K562 (cell line): Measurements from ENCODE around the gene C22orf39. TPM values are rescaled to one million over a fixed set of nuclear protein-coding genes. Genes with fewer than 3 reads are reported as not detected.

ENCODE experiments used
- FIP1L1 ChIP-seq: fragments of 200-400 bp; formaldehyde crosslinking; IDR thresholded peaks from 2 replicates; pipeline ENCODE4 v1.6.1; 2018; ENCODE audit warnings: mild to moderate bottlenecking, low read depth, low read length; ENCODE audit not compliant: poor library complexity, severe bottlenecking
- FOXJ2 ChIP-seq: fragments of 200-800 bp; sonication (Bioruptor generic); IDR thresholded peaks from 2 replicates; pipeline ENCODE4 v1.6.1; 2016; ENCODE audit warnings: missing genetic modification characterization, missing compliant biosample characterization
- MEIS2 ChIP-seq: fragments of 450-650 bp; IDR thresholded peaks from 2 replicates; pipeline ENCODE4 v1.6.1; 2014; ENCODE audit warnings: mild to moderate bottlenecking; ENCODE audit not compliant: partially characterized antibody
- RBM25 ChIP-seq: fragments of 200-400 bp; formaldehyde crosslinking; IDR thresholded peaks from 2 replicates; pipeline ENCODE4 v1.6.1; 2018; ENCODE audit warnings: low read length, low read depth, moderate library complexity; ENCODE audit not compliant: severe bottlenecking
- U2AF1 ChIP-seq: fragments of 200-400 bp; formaldehyde crosslinking; optimal IDR thresholded peaks from 2 replicates; pipeline ENCODE3; 2017; ENCODE audit warnings: mild to moderate bottlenecking, low read depth, low read length, moderate library complexity
- ZBTB5 ChIP-seq: fragments of 450-650 bp; IDR thresholded peaks from 2 replicates; pipeline ENCODE4 v1.6.1; 2017; ENCODE audit warnings: antibody characterized with exemption
- ZFP30 ChIP-seq: fragments of 250-450 bp; sonication (Bioruptor Pico); IDR thresholded peaks from 2 replicates; pipeline ENCODE4 v1.8.0; 2022; ENCODE audit warnings: moderate library complexity, mild to moderate bottlenecking, inconsistent platforms, borderline replicate concordance
- ZNF140 ChIP-seq: fragments of 250-450 bp; sonication (Bioruptor Pico); IDR thresholded peaks from 2 replicates; pipeline ENCODE4 v1.8.0; 2021; ENCODE audit warnings: moderate library complexity, mild to moderate bottlenecking, inconsistent platforms
- ZNF23 ChIP-seq: fragments of 250-450 bp; sonication (Bioruptor Pico); IDR thresholded peaks from 2 replicates; pipeline ENCODE4 v1.4.0; 2020; ENCODE audit warnings: mild to moderate bottlenecking
- ZNF785 ChIP-seq: fragments of 250-450 bp; sonication (Bioruptor Pico); IDR thresholded peaks from 2 replicates; pipeline ENCODE4 v1.4.0; 2020; ENCODE audit warnings: mild to moderate bottlenecking
- ZSCAN29 ChIP-seq: fragments of 450-650 bp; IDR thresholded peaks from 2 replicates; pipeline ENCODE4 v1.6.1; 2017
- polyA plus RNA-seq, 8 experiments: library from polyadenylated mRNA; depleted of rRNA in 4 of 8; stranded (reverse) in 5 of 8; unstranded in 3 of 8; fragments of >200 nt; fragmentation: Nextera tagmentation in 2 of 8; fragmentation: Illumina TruSeq in 1 of 8; extraction: Ambion mirVana in 2 of 8; extraction: Trizol in 1 of 8; gene quantifications; 2 replicates each; pipeline versions ENCODE4 v1.2.1 to v1.2.3, GENCODE V29; 2011 to 2014; ENCODE audit warnings: inconsistent platforms in 1 of 8, missing spikeins in 1 of 8
- total RNA-seq, 7 experiments: library from RNA; depleted of rRNA in 6 of 7; stranded (reverse); fragments of >200 nt in 6 of 7; fragmentation: Illumina TruSeq in 2 of 7; extraction: Trizol in 2 of 7; gene quantifications; 2 replicates each; pipeline versions ENCODE4 v1.2.1 to v1.2.3, GENCODE V29; 2011 to 2021; ENCODE audit warnings: low replicate concordance in 1 of 7
- TF ChIP-seq, protein P1 (sequence below): sonication (generic); formaldehyde crosslinking; IDR thresholded peaks from 2 replicates; pipeline ENCODE4 v1.8.0; 2022; ENCODE audit warnings: mild to moderate bottlenecking, missing genetic modification reagents
- TF ChIP-seq, protein P2 (sequence below), 2 experiments: fragments of 250-450 bp in 1 of 2; fragments of 450-650 bp in 1 of 2; sonication (Bioruptor Pico) in 1 of 2; IDR thresholded peaks; 2 replicates each; pipeline versions ENCODE4 v1.6.1 to v1.8.0; 2016 to 2021; ENCODE audit warnings: mild to moderate bottlenecking in 2 of 2, moderate library complexity in 2 of 2, missing compliant biosample characterization in 1 of 2, missing genetic modification characterization in 1 of 2
- TF ChIP-seq, protein P3 (sequence below), 2 experiments: fragments of 450-650 bp in 1 of 2; sonication (generic) in 1 of 2; formaldehyde crosslinking in 1 of 2; IDR thresholded peaks; 2 replicates each; pipeline versions ENCODE4 v1.7.1 to v1.9.0; 2016 to 2022; ENCODE audit warnings: inconsistent platforms in 1 of 2, mild to moderate bottlenecking in 1 of 2, missing genetic modification reagents in 1 of 2

The C22orf39 gene
- total and polyA plus RNA-seq, 9 of the 15 experiments (the other 6 are each of a cell fraction or from before 2014, with no cell fraction given) = 20.4 to 139 (median 66.8) TPM

GRCh38 chr22:19460036-19460435 is 12.5 kb upstream of the C22orf39 start (continued):
- TF ChIP-seq, protein P1, sequence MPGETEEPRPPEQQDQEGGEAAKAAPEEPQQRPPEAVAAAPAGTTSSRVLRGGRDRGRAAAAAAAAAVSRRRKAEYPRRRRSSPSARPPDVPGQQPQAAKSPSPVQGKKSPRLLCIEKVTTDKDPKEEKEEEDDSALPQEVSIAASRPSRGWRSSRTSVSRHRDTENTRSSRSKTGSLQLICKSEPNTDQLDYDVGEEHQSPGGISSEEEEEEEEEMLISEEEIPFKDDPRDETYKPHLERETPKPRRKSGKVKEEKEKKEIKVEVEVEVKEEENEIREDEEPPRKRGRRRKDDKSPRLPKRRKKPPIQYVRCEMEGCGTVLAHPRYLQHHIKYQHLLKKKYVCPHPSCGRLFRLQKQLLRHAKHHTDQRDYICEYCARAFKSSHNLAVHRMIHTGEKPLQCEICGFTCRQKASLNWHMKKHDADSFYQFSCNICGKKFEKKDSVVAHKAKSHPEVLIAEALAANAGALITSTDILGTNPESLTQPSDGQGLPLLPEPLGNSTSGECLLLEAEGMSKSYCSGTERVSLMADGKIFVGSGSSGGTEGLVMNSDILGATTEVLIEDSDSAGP = 0 out of 2 replicates have a peak, but pooled peaks have one; percentile 5
- TF ChIP-seq, protein P2, sequence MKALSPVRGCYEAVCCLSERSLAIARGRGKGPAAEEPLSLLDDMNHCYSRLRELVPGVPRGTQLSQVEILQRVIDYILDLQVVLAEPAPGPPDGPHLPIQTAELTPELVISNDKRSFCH (CRISPR knock-in tag; IDR thresholded peaks at IDR 0.05) = no peak
- TF ChIP-seq, protein P2 (tag; IDR thresholded peaks at IDR 0.05) = no peak
- TF ChIP-seq ZFP30 (CRISPR knock-in tag) (no peak), ZBTB5 (no peak), ZNF140 (CRISPR knock-in tag) (0 out of 2 replicates have a peak, but pooled peaks have one; percentile 54), ZSCAN29 (no peak), MEIS2 (no peak), U2AF1 (no peak), ZNF785 (CRISPR knock-in tag) (no peak), FOXJ2 (tag) (no peak), RBM25 (no peak), FIP1L1 (no peak), ZNF23 (CRISPR knock-in tag) (0 out of 2 replicates have a peak, but pooled peaks have one; percentile 25)
- TF ChIP-seq, protein P3, sequence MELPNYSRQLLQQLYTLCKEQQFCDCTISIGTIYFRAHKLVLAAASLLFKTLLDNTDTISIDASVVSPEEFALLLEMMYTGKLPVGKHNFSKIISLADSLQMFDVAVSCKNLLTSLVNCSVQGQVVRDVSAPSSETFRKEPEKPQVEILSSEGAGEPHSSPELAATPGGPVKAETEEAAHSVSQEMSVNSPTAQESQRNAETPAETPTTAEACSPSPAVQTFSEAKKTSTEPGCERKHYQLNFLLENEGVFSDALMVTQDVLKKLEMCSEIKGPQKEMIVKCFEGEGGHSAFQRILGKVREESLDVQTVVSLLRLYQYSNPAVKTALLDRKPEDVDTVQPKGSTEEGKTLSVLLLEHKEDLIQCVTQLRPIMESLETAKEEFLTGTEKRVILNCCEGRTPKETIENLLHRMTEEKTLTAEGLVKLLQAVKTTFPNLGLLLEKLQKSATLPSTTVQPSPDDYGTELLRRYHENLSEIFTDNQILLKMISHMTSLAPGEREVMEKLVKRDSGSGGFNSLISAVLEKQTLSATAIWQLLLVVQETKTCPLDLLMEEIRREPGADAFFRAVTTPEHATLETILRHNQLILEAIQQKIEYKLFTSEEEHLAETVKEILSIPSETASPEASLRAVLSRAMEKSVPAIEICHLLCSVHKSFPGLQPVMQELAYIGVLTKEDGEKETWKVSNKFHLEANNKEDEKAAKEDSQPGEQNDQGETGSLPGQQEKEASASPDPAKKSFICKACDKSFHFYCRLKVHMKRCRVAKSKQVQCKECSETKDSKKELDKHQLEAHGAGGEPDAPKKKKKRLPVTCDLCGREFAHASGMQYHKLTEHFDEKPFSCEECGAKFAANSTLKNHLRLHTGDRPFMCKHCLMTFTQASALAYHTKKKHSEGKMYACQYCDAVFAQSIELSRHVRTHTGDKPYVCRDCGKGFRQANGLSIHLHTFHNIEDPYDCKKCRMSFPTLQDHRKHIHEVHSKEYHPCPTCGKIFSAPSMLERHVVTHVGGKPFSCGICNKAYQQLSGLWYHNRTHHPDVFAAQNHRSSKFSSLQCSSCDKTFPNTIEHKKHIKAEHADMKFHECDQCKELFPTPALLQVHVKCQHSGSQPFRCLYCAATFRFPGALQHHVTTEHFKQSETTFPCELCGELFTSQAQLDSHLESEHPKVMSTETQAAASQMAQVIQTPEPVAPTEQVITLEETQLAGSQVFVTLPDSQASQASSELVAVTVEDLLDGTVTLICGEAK (IDR thresholded peaks at IDR 0.05) = no peak
- TF ChIP-seq, protein P3 (CRISPR knock-in tag; IDR thresholded peaks at IDR 0.05) = 0 out of 2 replicates have a peak, but pooled peaks have one; percentile 9
